Measurements from ENCODE around the gene UBL7.

Gene UBL7

DNA sequence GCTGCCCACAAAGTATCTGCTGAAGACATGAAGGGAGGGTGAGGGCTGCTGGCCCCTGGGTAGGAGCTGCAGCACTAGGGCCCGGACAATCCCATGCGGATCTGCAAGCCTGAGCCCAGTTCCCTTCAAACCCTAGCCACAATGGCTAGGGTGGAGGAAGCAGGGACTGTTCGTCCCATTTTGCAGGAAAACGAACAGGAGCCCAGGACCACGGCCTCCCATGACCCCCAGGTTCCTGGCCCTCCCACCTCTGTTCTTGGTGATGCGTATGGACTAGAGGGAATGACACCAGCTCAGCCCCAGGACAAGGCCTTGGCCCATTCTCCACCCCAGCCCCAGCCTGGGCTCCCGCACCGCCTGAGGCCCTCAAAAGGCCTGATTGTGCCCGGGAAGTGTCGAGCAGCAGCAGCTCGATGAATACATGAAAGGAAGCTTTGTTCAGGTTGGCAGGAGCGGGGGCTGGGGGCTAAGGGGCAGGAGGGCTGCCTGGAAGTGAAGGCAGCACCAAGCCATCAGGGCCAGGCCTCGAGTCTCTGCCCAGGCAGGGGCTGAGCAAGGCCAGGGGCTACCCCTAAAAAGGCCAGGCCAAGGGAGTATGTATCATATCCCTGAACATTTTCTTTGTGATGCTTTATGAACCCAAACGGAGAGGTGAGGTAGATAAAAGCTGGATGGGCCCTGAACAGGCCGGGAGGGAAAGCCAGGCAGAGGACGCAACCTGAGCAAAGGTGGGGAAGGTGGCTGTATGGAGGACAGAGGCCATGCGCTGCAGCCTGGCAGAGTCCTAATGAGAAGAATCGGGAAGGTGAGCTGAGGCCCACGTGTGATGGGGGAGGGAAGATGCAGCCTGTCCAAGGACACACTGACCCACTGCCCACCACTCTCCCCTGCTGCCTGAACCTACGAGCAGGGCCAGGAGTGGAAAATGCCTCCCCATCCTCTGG, 39.4 kb downstream of the UBL7 start:
- no peak for DNase-seq

DNA sequence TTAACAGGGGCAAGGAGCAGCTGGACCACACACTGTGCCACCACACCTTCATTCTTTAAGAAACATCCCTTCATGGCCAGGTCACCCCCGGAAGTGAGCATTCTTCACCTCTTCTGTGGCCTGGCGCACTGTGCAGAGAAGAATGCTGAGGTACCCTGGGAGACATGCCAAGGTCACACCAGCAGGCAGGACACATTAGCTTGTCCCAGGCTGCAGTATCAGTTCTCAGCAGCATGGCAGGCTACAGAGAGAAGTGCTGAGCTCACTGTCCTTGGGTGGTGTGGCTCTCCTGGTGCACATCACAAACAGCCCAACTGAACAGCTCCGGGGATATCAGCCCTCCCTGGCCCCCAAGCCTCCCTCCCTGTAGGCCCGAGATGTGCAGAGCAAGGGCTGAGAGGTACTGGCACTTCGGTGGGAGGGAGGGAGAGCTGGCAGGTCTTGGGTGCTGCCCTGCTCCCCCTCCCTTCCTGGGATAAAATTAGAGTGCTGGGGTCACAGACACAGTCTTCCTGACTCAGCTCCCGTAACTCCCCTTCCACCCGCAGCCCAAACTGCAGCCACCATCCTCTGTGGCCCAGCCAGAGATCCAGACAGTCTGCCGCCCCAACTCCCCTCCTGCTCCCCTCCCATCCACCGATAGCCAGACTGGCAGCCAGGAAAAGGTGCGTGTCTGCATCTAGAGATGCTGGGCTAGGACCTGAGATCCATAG, 40.6 kb downstream of the UBL7 start:
- DNase-seq: no peak

DNA sequence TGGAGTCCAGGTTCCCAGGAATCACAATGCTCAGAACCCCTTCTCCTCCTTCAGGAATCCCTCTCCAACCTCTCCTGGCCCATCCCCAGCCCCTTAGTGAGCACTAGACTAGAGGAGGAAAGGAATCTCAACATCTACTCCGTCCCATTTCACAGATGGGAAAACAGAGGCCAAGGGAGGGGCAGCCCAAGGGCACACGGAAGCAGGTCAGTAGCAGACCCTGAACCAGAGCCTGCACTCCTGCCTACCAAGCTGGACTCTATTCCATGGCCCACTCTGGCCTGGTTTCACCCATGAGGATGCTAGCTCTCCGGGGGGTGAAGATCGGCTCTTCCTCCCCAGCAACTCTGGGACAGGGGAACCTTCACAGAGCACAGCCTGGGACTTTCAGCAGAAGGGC, 41.5 kb downstream of the UBL7 start:
- DNase-seq: no peak

DNA sequence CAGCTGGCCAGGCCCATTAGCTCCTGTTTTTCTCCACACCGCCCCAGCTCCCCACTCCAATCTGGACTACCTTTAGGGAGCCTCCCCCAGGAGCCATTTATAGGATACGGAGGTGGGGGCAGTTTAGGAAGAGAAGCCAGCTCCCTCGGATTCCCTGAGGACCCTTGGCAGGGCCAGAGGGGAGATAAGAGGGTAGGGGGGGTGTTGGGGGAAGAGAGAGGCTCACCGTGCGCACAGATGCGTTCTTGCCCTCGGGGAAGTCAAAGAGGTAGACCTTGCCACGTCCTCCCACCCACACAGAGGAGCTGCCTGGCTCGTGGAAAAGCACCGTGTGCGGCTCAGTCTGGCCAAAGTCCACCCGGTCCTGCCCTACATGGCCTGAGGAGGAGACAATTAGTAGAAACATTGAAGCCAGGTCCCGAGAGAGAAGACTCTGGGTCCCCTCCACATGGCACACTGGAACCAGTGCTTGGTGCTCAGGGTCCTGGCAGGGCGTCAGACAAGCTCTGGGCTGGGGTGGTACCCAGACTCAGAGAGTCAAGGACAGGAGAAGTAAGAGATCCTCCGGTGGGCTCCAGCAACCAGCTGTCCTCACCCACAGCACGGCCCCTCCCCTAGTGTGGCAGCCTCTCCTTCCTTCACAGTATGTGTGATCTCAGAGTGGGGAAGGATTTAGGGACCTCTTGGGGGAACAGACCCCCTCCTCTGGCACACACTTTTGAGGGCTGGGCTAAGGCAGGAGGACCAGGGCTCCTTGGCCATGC, 42.2 kb downstream of the UBL7 start:
- DNase-seq: no peak

DNA sequence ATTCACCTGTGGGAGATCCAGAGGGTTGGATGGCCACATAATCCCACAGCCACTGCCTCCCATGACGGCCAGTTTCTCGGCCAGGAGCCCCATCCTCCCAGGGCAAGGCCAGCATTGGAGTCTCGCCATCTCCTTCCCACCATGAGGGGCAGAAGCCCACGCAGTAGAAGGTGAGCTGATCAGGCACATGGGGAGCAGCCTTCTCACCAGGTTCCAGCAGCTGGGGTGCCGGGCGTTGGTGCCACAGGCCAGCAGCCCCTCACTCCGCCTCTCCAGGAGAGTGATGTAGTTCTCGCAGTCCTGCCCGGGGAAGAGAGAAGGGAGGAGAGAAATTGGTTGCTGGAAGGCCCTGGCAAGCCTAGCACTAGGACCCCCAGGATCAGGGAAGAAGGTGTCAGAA, 43.3 kb downstream of the UBL7 start:
- no peak for DNase-seq

DNA sequence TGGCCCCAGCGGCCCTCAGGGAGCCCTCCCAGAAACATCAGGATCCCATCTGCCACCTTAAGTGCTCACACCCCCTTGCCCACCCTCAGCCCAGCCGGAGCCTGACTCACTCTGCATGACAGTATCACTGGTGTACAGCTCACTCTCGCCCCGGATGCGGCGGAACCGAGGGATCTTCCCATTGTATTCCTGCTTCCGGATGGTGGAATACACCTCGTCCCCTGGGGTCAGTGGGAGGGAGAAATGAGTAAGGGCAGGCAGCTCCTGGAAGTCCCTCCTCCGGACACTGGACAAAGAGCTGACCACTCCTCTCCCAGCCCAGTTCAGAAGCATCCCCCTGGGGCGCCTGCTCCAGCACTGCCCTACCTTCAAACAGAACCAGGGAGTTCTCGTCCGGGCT, 43.7 kb downstream of the UBL7 start:
- no peak for DNase-seq

DNA sequence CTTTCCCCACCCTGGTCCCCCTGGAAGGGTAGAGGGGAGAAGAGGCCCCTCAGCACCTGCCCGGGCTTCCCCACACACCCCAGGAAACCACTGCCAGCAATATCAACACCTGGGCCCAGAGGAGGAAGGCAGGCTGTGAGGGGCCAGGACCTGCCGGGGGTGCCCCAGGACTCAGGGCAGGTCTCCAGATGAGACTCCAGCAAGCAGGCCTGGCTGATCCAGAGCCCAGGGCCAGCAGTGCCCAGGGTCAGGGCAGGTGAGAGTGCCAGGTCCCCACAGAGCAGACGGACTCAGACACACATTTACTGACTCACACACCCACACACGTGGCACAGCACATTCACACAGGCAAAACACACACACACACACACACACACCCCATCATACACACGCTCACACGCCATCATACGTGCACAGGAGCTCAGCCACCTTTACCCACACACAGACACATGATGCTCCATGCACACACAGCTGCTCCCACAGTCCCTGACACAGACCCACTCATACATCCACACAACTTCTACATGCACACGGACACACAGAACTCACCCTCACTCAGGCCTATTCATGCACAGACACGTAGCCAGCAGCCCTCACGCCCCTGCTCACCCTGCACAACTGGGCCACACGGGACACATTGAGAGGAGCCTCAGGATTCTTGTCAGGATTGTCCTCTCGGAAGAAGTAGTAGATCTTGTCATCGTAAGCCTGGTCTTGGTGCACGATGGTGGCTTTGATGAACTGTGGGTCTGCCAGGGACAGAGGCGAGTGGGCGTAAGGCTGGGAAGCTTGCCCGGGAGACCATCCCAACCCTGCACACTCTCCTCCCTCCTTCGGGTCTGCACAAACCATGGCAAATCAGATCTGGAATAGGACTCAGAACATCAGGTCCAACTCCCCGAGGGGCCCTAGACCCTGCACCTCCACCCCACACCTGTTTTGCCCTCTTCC, 44.7 kb downstream of the UBL7 start:
- DNase-seq: no peak

DNA sequence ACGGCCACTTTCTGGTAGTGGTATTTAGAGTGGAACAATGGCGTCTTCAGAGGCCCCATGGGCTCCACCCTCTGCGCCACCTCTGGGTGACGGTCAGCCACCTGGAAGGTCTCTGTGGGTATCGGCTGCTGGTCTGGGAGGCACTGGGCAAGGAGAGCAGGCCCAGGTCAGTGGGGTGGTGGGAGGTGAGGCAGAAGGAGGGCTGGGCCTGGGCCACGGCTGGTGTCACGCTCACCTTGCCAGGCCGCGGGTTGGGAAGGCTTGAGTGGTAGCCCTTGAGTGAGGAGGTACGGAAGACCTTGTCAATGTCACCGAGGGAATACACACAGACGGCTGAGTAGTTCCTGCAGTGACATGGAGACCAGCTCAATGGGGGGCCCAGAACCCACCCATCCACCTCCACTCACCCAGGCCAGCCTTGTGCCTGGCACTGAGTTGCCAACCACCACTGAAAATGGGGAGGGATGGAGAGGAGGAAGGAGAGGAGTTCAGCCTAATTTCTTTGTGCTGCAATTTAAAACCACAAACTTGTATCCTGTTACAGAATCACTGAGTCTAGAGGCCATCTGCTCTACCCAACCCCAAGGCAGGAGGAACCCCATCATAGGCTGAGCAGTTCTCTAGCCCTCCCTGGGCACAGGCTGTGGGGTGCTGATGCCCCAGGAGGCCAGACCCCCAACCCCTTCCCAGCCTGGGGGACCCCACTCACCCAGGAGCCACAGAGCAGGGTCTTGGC, 46.2 kb downstream of the UBL7 start:
- no peak for DNase-seq

DNA sequence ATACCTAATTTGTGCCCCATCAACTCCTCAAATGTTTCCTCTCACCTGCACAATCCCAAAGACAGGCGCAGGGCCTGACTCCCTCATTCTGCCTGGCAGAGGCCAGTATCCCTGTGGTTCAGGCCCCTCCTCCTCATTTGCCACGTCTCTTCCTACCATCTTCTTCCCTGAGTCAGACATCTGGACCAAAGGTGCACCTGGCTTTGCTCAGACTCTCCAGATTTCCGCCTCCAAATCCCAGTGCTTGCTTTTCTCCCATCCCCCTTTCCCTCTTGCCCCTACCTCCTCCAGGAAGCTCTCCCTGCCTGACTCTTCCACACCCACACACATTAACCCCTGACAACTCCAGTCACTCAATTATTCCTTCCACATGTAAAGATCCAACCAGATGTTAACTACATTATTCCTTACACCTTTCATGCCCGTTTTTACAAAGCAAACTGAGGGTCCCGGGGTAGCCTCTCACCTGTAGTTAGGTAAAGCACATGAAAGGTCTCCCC, 46.8 kb downstream of the UBL7 start:
- DNase-seq: no peak

DNA sequence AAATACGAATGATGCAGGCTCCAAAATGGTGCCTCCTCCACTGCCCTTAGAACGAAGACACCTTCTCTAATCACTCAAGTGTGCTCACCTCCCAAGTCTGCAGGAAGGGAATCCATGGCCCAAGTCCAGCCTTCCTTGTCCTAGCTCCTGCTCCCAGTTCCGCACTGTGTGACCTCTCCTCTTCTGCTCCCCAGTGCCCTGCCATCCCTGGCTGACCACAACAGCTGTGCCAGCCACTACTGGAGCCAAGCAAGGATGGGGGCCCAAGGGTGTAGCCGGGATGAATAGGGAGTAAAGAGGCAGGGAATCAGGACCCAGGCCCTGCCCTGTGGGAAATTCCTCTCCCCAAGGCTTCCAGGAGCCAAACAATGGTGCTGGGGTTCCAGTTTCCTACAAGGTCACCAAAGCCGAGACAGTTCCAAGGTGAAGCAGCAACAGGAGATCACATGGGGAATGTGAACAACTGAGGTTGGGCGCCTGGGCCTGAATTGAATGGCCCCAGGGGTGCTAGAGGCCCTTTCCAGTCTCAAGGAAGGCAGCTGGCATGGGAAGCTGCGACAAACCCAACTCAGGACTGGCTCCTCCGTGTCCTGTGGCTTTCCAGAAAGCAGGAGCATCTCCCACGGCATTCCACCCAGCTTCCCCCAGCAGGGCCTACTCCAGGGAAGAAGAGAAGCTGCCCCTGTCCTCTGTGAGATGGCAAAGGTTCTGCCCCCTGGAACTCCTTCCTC, 47.4 kb downstream of the UBL7 start:
- DNase-seq: no peak

DNA sequence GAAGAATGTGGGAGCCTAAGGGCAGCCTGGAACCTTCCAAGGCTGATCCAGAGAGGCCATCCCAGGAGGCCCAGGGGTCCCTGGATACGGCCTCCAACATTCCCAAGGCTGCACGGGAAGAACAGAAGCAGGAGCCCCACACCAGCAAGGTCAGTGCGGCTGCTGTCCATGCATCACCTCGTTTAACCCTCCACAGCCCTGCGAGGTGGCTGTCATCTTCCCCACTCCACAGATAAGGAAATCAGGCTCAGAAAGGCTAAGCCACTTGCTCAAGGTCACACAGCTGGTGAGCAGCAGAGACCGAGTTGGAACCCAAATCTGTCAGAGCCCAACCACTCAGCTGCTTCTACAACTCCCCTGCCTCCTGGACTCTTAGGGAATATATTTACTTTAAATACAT, 48.8 kb downstream of the UBL7 start:
- DNase-seq: no peak

DNA sequence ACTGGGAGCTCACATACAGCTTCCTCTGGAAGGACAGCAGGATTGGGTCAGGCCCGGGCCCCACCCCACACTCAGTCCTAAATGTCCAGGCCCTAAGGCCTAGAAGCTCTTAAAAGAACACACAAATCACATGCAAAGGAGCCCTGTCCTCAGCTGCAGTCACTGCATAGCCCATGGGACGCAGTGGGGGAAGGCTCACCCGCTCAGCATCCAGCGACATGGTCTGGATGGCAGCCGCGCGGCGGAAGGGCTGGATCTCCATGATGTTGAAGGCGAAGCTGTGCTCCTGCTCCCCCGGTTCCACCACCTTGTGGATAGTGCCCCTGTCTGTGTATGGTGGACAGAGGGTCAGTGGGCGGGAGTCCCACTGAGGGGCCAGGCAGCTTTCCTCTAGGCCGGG, 49.3 kb downstream of the UBL7 start:
- no peak for DNase-seq

DNA sequence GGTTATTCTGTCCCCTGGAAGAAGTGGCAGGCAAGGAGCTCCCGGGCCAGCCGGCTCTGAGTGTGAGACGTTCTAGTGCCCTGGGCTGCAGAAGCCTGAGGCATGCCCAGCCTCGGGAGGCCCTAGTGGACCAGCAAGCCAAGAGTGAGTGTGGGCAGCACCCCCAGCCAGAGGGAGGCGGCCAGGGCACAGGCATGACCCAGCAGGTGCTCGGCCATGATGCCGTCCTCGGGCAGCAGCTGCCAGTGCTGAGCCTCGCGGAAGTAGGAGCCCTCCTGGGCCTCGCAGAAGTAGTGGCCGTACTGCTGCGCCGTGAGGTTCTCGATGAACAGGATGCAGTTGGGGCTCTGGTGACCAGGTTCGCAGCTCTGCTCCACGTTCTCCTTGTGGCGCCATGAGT, 50.5 kb downstream of the UBL7 start:
- DNase-seq: no peak

DNA sequence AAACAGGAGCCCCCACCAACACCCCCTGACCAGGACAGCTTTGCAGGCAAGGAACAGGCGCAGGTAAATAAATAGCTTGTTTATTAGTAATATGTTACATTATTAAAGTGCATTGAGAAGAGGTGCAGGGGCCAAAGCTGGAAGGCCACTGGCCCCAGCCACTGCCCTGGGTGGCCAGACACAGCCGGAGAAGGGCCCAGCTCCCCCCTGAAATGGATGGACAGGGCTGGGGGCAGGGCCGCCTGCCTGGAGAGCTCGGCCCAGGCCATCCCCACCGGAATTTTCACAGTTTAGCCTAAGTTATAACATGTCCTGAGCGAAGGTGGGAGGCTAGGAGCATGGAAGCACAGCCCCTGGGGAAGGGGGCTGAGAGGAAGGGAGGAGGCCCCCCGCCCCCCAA, 51.7 kb downstream of the UBL7 start:
- DNase-seq: no peak

DNA sequence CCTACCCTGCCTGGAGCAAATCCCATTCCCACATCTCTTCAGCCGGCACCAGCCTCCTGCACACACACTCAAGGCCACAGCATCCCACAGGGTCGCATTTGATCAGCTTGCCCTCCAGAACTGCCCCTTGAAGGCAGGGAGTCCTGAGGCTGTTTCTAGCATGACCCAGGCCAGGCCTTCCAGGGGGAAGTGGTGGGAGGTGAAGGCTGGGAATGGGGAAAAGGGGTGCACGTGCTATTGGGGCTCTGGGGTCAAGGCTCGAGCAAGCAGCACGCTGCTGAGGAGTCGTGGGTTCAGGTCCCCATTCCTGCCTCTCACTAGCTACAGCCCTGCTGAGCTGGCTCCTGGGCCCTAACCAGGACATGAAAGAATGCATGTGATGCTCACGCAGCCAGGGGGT, 52.1 kb downstream of the UBL7 start:
- DNase-seq: no peak

DNA sequence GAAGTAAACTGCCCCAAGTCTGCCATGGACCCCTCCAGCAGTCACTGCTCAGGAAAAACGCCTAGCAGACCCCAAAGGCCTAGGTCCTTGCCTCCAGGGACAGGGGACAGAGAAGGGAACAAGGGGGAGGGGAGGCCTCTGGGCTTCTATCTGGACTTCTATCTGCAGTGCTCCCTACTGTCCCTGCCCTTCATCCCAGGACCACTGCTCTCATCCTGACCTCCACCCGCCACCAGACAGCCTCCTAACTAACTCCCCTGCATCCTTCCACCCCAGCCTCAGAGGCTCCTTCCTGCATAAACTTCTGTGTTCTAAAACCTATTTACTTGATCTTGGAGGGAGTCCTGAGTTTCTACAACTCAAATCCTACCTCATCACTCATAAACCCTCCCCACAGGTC, 52.6 kb downstream of the UBL7 start:
- no peak for DNase-seq

DNA sequence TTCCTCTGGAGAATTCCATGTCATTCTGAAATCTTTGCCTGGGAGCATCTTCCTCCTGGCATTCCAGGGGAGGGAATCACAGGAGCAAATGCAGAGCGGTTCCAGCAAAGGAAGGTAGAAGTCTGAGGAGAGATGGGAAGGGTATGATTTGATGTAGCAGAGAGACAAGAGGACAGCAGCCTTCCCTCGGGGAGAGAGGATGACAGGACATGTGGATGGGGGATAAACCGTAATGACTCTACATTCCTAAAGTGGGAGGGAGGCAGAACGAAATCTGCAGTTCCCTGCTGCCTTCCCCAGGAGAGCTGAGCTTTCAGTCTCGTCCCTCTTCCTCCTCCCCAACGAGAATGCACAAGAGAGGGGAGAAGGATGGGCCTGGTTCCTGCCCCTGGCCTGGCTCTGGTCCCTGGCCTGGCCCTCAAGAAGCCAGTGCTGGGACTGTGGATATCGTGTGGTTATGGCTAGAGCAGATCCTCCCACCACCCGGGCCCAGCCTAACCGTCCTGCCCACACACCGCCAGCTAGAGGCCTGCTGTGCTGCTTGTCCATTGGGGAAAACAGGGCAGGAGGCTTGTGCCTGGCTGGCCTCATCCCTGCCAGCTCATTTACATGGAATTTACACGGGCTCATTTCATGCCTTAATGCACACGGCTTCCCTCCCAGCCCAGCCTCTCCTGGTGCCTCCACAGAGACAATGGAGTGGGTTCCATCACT, 53.8 kb downstream of the UBL7 start:
- no peak for DNase-seq

DNA sequence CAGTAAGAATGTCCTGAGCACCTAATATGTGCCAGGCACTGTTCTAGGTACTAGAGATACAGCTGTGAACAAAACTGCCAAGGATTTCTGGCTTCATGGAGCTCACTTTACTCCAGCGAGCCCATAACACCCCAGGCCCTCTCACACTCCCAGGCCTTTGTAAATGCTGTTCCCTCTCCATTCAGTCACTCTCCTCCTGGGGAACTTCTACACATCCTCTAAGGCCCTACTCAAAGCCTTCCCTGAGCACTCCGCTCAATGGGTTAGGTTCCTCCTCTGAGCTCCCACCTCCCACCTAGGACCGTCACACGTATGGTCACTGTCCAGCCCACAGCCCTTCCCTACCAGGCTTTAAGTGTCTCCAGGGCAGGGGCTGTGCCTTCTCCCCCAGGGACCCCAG, 54.4 kb downstream of the UBL7 start:
- DNase-seq: no peak

DNA sequence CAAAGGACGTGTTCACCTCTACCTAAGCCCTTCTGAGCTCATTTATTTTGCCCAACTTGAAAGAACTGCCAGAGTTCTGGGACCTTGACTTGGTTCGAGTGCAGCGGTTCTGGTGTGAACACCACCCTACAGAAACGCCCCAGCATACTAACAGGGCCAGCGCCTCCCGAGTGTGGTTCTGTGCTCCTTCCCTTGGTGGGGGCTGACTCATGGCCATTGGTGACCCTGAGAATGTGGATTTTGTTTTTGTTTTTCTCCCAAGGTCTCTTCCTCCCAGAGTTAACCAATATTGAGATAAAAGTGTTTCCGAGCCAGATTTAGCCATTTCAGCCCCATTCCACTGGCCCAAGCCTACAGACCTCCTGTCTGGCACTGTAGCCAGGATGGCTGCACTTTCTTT, 55.1 kb downstream of the UBL7 start:
- no peak for DNase-seq

DNA sequence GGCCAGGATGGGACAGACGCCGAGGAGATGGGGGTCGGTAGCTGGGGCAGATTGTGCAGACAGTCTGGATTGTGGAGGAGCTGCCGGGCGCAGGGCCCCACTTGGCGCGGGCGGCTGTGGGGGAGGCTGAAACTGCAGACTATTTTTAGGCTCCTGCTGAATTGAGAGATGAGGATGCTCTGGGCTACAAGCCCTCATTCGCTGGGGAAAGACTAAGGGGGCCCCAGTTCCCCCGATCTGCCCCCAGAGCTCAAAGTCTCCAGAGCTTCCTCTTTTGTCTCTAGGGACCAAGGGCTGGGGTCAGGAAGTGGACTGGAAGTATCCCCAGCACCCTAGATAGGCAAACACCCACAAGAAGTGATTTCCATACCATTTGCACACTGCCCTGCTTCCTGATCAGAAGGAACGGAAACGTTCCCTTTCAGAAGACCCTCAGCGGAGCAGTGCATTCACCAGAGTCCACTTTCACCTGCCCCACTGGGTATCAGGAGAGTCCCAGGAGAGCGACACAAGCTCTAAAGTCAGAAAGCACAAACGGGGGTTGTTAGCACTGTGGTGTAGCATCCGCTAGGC, 56.9 kb downstream of the UBL7 start:
- DNase-seq: no peak

All from activated CD8-positive, alpha-beta memory T cell treated with anti-CD3 and anti-CD28 coated beads for 24 hours (primary cell).